Smooth muscle cell (in vitro differentiated cells): ENCODE results near the gene KRT72. TPM values are rescaled to one million over a fixed set of nuclear protein-coding genes. Genes with fewer than 3 reads are reported as not detected.

ENCODE experiments used
- DNase-seq: peaks from one replicate; lab custom pipeline; 2025; ENCODE audit not compliant: unreplicated experiment; lab: John Stamatoyannopoulos, UW
- H2AFZ ChIP-seq: fragments of 200-600 bp; sonication (generic); 2 replicates; pipeline ENCODE4 v1.6.0; 2016; ENCODE audit warnings: antibody characterized with exemption, low read depth, mild to moderate bottlenecking
- H3F3A ChIP-seq: fragments of 200-600 bp; sonication (generic); 2 replicates; pipeline ENCODE4 v1.6.0; 2017; ENCODE audit warnings: antibody characterized with exemption, low read depth
- H3K27ac ChIP-seq: fragments of 200-600 bp; sonication (generic); 2 replicates; pipeline ENCODE4 v1.5.1; 2016; ENCODE audit warnings: low read depth, mild to moderate bottlenecking
- H3K27me3 ChIP-seq: fragments of 200-600 bp; sonication (generic); 2 replicates; pipeline ENCODE4 v1.6.1; 2016; ENCODE audit warnings: low read depth, mild to moderate bottlenecking
- H3K36me3 ChIP-seq: fragments of 200-600 bp; sonication (generic); 2 replicates; pipeline ENCODE4 v1.5.1; 2016; ENCODE audit warnings: low read depth
- H3K4me1 ChIP-seq: fragments of 200-600 bp; sonication (generic); 2 replicates; pipeline ENCODE4 v1.5.1; 2016; ENCODE audit warnings: low read depth
- H3K4me2 ChIP-seq: fragments of 200-600 bp; sonication (generic); 2 replicates; pipeline ENCODE4 v1.6.0; 2016; ENCODE audit warnings: mild to moderate bottlenecking
- H3K4me3 ChIP-seq: fragments of 200-600 bp; sonication (generic); 2 replicates; pipeline ENCODE4 v1.5.1; 2016; ENCODE audit warnings: mild to moderate bottlenecking
- H3K79me2 ChIP-seq: fragments of 200-600 bp; sonication (generic); 2 replicates; pipeline ENCODE4 v1.6.0; 2016; ENCODE audit warnings: low read depth, mild to moderate bottlenecking
- H3K9ac ChIP-seq: fragments of 200-600 bp; sonication (generic); 2 replicates; pipeline ENCODE4 v1.6.0; 2016; ENCODE audit warnings: low read depth
- H3K9me3 ChIP-seq: fragments of 200-600 bp; sonication (generic); replicated peaks from 2 replicates; pipeline ENCODE4 v1.5.1; 2016; ENCODE audit warnings: low read depth
- H4K20me1 ChIP-seq: fragments of 200-600 bp; sonication (generic); 2 replicates; pipeline ENCODE4 v1.6.0; 2016; ENCODE audit warnings: low read depth
- CTCF ChIP-seq: fragments of 200-600 bp; sonication (generic); IDR thresholded peaks from 2 replicates; pipeline ENCODE4 v1.5.1; 2017; ENCODE audit warnings: borderline replicate concordance, mild to moderate bottlenecking, antibody characterized with exemption; ENCODE audit not compliant: insufficient read depth, poor library complexity, severe bottlenecking
- WGBS: methylation state at CpG from one replicate; pipeline ENCODE4 v1.1.7; 2016; ENCODE audit warnings: low lambda C conversion rate; 5-methylcytosine and 5-hydroxymethylcytosine counted together
- polyA plus RNA-seq: library from polyadenylated mRNA; unstranded; fragments of >200 nt; fragmentation: Nextera tagmentation; extraction: Ambion mirVana; gene quantifications from 2 replicates; pipeline ENCODE4 v1.2.1, GENCODE V29; 2016
- total RNA-seq: library from RNA; depleted of rRNA; stranded (reverse); fragments of >200 nt; gene quantifications from 2 replicates; pipeline ENCODE4 v1.2.3, GENCODE V29; 2014

The KRT72 gene
- total and polyA plus RNA-seq, 2 experiments from 2014 or later = not detected

GRCh38 chr12:52606096-52606495, 4.8 kb upstream of the KRT72 start:
- Histone ChIP-seq H4K20me1 (no peaks in the 10 kb centered on the region), H3F3A (no peaks in the 10 kb centered on the region), H3K79me2 (no peaks in the 10 kb centered on the region), H2AFZ (no peak overlapping the region), H3K27ac (no peak overlapping the region), H3K9ac (no peak overlapping the region), H3K27me3 (peaks cover 52% of the 10 kb centered on the region), H3K36me3 (no peaks in the 10 kb centered on the region), H3K9me3 (no peaks in the 10 kb centered on the region), H3K4me3 (no peak overlapping the region), H3K4me1 (no peaks in the 10 kb centered on the region), H3K4me2 (no peak overlapping the region)
- no peak for DNase-seq
- no peak for TF ChIP-seq CTCF
- 66% methylated on average over 3 of the region's 3 CpGs for WGBS

GRCh38 chr12:52605542-52605941, 4.3 kb upstream of the KRT72 start:
- no peak for TF ChIP-seq CTCF
- Histone ChIP-seq H3K36me3 (no peaks in the 10 kb centered on the region), H3K4me1 (no peaks in the 10 kb centered on the region), H3F3A (no peaks in the 10 kb centered on the region), H3K27me3 (peaks cover 47% of the 10 kb centered on the region), H3K9ac (no peak overlapping the region), H3K79me2 (no peaks in the 10 kb centered on the region), H3K4me3 (no peak overlapping the region), H3K9me3 (no peaks in the 10 kb centered on the region), H2AFZ (no peak overlapping the region), H4K20me1 (no peaks in the 10 kb centered on the region), H3K27ac (no peak overlapping the region), H3K4me2 (no peak overlapping the region)
- DNase-seq = no peak
- 89% methylated on average over 1 of the region's 1 CpG for WGBS

- TF ChIP-seq CTCF = no peak
- Histone ChIP-seq H3K9ac (no peak overlapping the region), H3K79me2 (no peaks in the 10 kb centered on the region), H3K27me3 (peaks cover 45% of the 10 kb centered on the region), H3K4me2 (no peak overlapping the region), H4K20me1 (no peaks in the 10 kb centered on the region), H3K4me1 (no peaks in the 10 kb centered on the region), H3K9me3 (no peaks in the 10 kb centered on the region), H3K36me3 (no peaks in the 10 kb centered on the region), H3F3A (no peaks in the 10 kb centered on the region), H2AFZ (no peak overlapping the region), H3K27ac (no peak overlapping the region), H3K4me3 (no peak overlapping the region)
- no peak for DNase-seq
Observed at GRCh38 chr12:52604859-52605258, 3.6 kb upstream of the KRT72 start.

- no peaks in the 10 kb centered on the region for H4K20me1 ChIP-seq
- peaks cover 44% of the 10 kb centered on the region for H3K27me3 ChIP-seq
- no peak for TF ChIP-seq CTCF
- H3K27ac ChIP-seq = no peak overlapping the region
- 52% methylated on average over 2 of the region's 2 CpGs for WGBS
- no peak overlapping the region for H3K9ac ChIP-seq
- H3K36me3 ChIP-seq = no peaks in the 10 kb centered on the region
- H3K4me1 ChIP-seq = no peaks in the 10 kb centered on the region
- no peaks in the 10 kb centered on the region for H3K9me3 ChIP-seq
- H2AFZ ChIP-seq = no peak overlapping the region
- H3K4me3 ChIP-seq = no peak overlapping the region
- no peaks in the 10 kb centered on the region for H3K79me2 ChIP-seq
- DNase-seq = no peak
- no peaks in the 10 kb centered on the region for H3F3A ChIP-seq
- no peak overlapping the region for H3K4me2 ChIP-seq
Observed at GRCh38 chr12:52603314-52603713, 2.1 kb upstream of the KRT72 start.
